Stimulated activated CD4-positive, alpha-beta T cell treated with anti-CD3 and anti-CD28 coated beads, Interleukin-4, amount 100 ng/mL, for 1 hour (primary cell): ENCODE results near the gene CADM4.
"Not testable (repeated sequence)": the region's sequence is repeated elsewhere in the genome, so short reads cannot be mapped to it uniquely, and the experiment has no call there.

ENCODE experiments used
- DNase-seq: peaks from one replicate; pipeline ENCODE4 v3.0.0-alpha.2; 2020

Gene CADM4

GRCh38 chr19:43660971-43661360 is 21.3 kb upstream of the CADM4 start:
- no peak for DNase-seq

DNA sequence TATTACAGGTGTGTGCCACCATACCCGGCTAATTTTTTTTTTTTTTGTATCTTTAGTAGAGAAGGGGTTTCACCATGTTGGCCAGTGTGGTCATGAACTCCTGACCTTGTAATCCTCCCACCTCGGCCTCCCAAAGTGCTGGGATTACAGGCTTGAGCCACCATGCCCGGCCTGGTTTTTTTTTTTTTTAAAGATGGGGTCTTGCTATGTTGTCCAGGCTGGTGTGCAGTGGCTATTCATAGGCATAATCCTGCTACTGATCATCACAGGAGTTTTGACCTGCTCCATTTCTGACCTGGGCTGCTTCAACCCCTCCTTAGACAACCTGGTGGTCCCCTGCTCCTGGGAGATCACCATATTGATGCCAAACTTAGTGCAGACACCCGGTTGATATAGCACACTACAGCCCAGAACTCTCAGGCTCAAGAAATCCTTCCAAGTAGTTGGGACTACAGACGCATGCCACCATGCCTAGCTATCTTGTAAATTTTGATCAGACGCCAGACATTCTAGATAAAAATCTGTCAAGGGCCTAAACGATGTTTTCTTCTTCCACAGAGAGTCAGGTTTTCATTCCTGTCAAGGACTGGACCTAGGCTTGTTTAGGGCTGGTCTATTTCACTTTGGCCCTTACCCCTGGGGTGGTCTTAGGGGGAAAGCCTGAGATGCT is 20.8 kb upstream of the CADM4 start:
- DNase-seq, result no peak

GRCh38 chr19:43658494-43658893 is 18.8 kb upstream of the CADM4 start:
- no peak for DNase-seq

DNA sequence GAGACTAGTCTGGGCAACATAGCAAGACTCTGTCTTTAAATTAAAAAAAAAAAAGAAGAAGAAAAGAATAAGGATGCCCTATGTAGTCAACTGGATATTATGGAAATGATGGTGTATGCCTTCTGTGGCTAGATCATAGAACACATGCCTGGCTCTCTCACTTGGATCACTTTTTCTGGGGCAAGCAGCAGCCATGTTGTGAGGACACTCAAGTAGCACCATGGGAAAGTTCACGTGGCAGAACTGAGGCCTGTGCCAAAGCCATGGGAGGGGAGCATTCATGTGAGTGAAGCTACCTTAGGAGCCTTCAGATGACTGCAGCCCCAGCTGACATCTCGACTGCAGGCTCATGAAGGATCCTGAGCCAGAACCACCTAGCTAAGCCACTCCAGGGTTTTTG is 18.4 kb upstream of the CADM4 start:
- no peak for DNase-seq

- no peak for DNase-seq
Observed at GRCh38 chr19:43656436-43656835, 16.8 kb upstream of the CADM4 start.

DNA sequence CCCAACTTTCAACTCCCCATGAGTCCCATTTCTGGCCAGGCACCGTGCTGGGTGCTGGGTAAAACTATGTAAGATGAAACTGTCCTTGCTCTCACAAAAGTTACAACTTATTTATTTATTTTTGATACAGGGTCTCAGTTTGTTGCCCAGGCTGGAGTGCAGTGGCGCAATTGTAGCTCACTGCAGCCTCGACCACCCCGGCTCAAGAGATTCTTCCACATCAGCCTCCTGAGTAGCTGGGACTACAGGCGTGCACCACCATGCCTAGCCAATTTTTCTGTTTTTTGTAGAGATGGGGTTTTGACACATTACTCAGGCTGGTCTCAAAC is 12.9 kb upstream of the CADM4 start:
- no peak for DNase-seq

- peak; percentile 34 for DNase-seq
Observed at GRCh38 chr19:43651758-43652545, 12.3 kb upstream of the CADM4 start.

GRCh38 chr19:43650276-43650675 is 10.6 kb upstream of the CADM4 start:
- not testable (repeated sequence) for DNase-seq

GRCh38 chr19:43649514-43649913 is 9.9 kb upstream of the CADM4 start:
- no peak for DNase-seq

- DNase-seq, result no peak
Observed at GRCh38 chr19:43648633-43649032, 9.0 kb upstream of the CADM4 start.

DNA sequence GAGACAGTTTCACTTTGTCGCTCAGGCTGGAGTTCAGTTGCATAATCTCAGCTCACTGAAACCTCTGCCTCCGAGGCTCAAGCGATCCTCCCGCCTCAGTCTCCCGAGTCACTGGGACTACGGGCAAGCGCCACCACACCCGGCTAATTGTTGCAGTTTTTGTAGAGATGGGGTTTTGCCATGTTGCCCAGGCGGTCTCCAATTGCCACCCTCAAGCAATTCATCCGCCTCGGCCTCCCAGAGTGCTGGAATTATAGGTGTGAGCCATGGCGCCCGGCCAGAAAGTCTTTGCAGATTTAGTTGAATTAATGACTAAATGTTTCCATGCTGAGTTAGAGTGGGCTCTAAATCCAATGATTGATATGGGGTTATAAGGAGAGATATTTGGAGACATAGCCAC is 4.5 kb upstream of the CADM4 start:
- DNase-seq, result no peak

DNA sequence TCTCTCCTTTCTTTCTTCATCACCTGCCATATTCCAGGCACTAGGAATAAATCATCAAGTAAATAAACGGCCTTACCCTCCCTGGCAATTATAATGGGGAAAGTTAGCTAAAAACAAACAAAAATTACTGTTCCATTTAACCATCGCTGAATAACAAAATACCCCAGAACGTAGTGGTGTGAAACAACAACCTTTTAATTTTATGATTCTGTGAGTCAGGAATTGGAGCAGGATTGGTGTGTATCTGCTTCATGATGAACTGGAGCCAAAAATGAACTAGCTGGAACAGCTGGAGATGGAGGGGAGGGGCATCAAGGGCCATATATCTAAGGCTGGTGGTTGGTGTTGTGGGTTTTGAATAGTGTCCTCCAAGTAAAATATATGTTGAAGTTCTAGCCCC is 3.7 kb upstream of the CADM4 start:
- DNase-seq, result no peak

DNA sequence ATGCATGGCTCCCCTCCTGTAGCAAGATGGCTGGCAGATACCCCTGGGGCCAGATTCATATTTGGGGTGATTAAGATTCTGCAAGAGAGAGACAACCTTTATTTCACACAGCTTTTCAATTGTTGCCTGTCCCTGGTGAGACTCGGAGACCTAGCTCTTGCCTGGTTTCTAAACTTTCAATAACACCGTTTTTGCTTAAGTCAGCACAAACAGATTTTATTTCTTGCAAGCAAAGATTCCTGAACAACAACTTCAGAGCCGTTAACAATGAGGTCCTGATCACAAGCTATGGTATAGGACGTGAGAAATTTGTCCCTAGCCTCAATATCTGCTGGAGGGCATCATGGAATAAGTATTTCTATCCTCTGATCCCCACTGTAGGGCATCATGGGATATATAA is 2.9 kb upstream of the CADM4 start:
- no peak for DNase-seq

- DNase-seq, result no peak
Observed at GRCh38 chr19:43641333-43641732, 1.7 kb upstream of the CADM4 start.

DNA sequence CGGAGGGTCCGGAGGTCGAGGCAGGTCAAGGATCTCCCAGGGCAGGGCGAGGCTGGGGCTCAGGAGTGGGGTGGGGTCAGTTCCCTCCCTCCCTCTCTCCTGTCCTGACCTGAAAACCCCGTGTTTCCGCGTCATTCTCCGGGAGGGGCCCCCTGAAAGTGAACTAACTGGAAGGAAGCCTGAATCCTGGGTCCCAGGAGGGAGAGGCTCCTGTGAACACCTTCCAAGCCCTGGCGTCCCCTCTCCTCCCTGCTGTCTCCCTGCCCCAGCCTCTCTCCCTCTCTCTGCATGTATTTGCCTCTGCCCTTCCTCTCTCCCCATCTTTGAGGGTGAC is 741 bp upstream of the CADM4 start:
- DNase-seq, result no peak

DNA sequence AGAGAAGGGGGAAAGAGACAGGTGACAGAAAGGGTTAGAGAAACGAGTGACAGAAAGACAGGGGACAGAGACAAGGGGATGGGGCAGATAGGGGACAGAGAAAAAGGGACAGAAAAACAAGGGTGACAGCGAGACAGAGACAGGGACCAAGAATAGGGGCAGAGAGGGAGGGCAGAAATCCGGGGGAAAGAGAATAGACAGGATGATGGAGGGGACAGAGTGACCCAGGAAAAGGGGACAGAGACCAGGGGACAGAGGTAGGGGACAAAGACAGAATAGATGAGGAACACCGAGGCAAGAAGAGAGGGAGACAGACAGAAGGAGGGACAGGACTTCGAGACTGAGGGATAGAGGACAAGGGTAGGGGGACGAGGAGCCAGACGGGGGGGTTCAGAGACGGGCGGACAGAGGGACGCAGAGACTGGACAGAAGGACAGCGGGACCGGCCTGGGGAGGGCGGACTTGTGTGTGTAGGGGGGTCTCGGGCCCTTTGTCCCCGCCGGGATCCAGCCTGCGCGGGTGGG is 593 bp downstream of the CADM4 start:
- DNase-seq, result no peak

DNA sequence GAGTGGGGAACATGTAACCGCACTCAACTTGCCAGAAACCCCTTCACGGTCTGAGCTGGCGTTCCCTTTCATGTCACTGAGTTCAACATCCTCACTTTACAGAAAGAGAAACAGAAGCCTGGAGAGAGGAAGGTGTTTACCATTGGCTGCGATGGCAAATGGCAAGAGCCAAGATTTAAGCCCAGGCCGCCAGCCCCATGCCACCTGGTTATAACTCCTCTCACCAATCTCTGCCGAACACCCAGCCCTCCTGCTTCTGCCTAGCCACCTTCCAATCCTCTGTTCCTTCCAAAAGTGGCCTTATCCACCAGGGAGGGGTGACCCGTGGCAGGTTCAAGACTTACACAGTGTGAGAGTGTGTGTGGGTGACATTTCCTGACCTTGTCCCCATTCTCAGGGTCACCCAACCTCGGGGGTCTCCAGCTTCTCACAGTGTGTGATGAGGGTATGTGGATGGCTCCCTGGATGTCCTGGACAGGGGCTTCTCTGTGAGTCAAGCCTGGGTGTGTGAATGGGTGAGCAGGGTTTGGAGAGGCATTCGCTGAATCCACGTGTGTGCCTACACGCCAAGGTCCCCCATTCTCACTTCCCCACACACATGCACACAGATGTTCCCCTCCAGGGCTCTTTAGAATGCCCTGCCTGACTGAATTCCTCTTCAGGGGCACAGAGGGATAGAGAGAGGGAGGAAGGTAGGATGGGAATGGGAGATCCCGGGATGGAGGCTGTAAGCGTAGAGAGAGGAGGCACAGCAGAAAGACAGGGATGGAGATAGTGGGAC is 1.2 kb downstream of the CADM4 start:
- DNase-seq, result no peak

- no peak for DNase-seq
Observed at GRCh38 chr19:43636121-43636683, 3.4 kb downstream of the CADM4 start.

GRCh38 chr19:43635561-43635940 is 4.1 kb downstream of the CADM4 start:
- not testable (repeated sequence) for DNase-seq

GRCh38 chr19:43634872-43635560 is 4.6 kb downstream of the CADM4 start:
- DNase-seq, result no peak

DNA sequence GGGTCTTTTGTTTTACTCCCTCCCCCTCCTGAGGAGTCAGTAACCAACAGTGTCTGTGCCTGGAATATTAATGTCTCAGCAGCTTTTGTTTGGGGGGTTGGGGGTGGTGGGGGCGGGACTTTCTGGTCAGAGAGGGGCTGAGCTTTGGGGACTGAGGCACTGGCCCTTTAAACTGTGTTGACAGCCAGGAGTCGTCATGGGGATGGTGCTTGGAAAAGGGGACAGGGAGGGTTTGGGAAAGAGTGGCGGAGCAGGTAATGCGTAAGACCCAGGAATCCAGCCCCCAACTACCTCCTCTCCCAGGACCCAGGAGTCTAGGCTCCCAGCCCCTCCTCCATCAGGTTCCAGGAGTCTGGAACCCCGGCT is 5.2 kb downstream of the CADM4 start:
- DNase-seq, result no peak

DNA sequence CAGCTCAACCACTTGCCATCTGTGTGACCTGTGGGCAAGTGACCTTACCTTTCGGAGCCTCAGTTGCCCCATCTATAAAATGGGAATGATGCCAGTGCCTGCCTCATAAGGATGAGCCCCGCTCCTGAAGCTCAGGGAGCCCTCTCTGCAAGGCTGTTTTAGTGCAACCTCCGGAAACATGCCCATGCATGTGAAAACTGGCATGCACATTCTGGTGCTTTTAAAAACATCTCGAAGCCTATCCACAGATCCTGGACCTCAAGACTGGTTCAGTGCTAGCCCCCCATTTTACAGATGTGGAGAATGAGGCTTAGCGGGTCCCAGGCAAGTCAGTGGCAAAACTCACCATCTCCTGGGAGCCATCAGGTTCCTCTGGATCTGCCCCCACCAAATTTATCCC is 5.6 kb downstream of the CADM4 start:
- no peak for DNase-seq

GRCh38 chr19:43633520-43633919 is 6.1 kb downstream of the CADM4 start:
- no peak for DNase-seq
